GM19468 (cell line): Measurements from ENCODE around the gene ABL2.

Experiments used
- ATAC-seq: cut with Tn5 transposase; IDR thresholded peaks from one replicate; pipeline ENCODE4 v1.9.1; 2021; ENCODE audit warnings: mild to moderate bottlenecking, moderate library complexity, moderate number of reproducible peaks; ENCODE audit not compliant: unreplicated experiment; ENCODE audit errors: extremely low read depth

Gene ABL2

DNA sequence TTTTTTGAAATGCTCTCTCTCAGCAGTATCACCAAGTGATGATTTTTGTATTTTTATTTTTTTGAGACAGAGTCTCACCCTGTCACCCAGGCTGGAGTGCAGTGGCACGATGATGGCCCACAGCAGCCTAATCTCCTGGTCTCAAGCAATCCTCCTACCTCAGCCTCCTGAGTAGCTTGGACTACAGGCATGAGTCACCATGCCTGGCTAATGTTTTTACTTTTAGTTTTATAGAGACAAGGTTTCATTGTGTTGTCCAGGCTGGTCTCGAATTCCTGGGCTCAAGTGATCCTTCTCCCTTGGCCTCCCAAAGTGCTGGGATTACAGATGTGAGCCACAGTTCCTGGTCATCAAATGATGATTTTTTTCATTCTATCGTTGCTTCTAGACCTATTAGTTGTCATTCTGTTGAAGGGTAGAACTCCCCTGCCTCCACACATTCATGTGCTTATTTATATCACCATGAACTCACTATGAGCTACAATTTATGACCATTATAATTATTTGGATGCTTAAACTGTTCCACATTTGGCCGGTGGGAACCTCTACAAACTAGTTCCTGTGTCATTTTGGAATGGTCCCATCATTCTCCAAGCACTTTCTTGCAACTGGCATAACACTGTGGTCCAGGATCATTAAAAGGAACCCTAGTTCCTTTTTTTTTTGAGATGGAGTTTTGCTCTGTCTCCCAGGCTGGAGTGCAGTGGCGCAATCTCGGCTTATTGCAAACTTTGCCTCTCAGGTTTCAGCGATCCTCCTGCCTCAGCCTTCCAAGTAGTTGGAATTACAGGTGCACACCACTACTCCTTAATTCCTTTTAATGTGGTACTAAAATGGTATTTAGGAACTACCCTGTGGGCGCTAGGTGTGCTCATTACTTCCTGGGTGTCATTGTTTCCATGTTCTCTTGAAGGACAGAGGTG is 167.9 kb downstream of the ABL2 start:
- ATAC-seq, result no peak

DNA sequence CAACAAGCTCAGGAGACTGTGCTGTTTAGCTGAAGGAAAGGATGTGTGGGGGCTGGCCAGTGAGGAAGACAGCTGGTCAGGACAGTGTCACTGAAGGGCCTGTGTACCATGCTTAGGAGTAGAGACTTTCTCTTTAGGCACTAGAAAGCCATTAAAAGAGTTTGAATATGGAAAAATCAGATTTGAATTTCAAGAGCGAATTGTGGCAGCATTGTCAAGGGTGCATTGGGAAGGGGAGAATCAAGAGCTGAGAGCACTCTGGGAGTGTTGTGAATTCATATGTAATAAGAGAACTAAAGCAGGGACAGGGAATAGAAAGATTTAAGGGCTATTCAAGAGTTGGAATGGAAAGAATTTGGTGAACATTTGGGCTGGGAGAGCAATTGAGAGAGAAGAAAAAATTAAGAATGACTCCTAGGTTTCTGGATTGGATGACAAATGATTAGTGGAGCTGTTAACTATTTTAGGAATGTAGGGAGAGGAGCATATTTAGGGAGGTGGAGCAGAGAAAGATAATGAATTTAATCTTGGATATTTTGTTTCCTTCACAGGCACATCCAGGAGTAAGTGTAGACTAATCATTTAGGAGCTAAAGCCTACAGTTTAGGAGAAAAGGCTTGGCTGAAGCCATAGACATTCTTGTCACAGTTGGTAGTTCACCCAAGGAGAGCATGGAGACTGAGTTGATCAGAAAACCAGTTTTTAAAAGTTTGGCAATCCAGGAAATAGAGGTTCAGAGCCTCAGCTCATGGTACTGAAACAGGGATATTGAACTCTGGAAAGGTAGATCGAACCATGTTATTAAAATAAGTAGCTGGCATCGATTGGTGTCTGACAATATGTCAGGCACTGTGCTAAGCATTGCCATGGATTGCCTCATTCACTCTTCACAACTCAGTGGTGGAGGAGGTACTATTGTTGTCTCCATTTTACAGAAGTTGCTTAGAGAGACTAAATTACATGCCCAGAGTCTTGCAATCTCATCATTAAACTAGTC is 170.7 kb downstream of the ABL2 start:
- no peak for ATAC-seq

DNA sequence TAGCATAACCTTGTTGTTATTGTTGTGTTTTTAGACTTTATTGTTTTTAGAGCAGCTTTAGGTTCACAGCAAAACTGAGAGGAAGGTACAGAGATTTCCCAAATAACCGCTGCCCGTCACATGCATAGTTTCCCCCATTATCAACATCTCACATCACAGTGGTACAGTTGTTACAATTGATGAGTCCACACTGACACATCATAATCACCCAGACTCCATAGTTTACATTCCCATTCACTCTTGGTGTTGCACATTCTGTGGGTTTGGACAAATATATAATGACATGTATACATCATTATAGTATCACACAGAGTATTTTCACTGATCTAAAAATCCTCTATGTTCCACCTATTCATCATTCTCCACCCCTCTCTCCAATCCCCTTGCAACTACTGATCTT is 173.5 kb downstream of the ABL2 start:
- ATAC-seq, result no peak

DNA sequence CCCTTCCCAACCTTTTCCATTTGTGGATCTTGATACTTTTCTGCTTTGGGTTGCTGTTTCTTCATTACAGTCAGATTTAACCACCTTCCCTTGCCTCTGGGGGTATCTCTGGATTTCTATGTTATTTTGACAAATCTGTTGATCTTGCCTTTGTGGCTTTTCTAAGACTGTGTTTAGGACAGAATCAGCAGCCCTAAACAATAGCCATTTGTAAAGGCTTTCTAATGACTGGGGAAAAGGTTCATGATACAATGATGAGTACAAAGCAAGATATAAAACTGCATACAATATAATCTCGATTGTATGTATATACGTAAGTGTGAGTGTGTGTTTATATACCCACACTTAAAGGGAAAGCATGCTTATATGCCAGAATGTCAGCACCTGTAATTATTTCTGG is 176.0 kb downstream of the ABL2 start:
- ATAC-seq, result no peak

DNA sequence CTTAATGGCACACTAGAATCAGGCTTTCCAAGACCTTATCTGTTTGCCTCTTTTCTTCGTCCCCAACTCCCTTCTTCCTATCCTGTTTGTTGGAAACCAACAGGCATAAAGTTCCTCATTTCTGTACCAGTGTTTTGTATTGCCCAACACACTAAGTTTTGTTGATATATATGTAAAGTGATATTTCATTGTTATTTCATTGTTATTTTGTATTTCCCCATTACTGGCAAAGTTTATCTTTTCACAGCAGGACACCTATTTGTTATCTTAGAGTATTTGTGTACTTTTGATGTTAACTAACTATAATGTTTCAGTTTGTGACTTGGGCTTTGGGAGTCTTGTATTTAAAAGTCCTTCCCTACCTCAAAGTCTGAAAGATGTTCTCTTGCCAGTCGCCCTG is 176.7 kb downstream of the ABL2 start:
- no peak for ATAC-seq
